Transverse colon (tissue), 4 donors: Measurements from ENCODE around the gene TPRKB.

Experiments
- CTCF ChIP-seq, 5 experiments: fragments of 200-600 bp in 3 of 5; fragments of 450-650 bp in 2 of 5; sonication (generic) in 3 of 5; IDR thresholded peaks; 1 replicate in 2 of 5; 2 replicates in 3 of 5; pipeline ENCODE4 v1.5.1; 2016 to 2017; ENCODE audit warnings: antibody characterized with exemption in 5 of 5, inconsistent platforms in 3 of 5, mild to moderate bottlenecking in 2 of 5, moderate library complexity in 1 of 5
- POLR2A ChIP-seq: fragments of 450-650 bp; IDR thresholded peaks from one replicate; pipeline ENCODE4 v1.6.1; 2016; ENCODE audit warnings: antibody characterized with exemption, mild to moderate bottlenecking, moderate library complexity
- POLR2AphosphoS5 ChIP-seq, 3 donors: sonication (generic); formaldehyde crosslinking; IDR thresholded peaks; one replicate each; pipeline ENCODE4 v1.6.1; 2016; ENCODE audit warnings: antibody characterized with exemption in 3 of 3

DNA sequence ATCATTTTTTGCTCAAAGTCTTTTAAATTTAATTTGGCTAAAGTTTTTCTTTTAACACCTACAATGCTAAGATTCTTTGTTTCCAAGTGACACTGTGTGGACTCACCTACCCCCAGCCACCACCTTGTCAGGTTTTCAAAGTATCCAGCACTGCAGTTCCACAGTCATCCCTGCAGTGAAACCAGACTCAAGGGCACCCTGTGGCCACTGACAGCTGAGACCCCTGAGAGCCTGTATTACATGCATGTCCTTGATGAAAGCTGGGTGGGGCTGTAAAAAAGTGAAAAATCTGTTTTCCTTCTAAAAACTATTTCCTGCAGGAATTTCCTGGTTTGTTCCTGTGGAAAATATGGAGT, 19.9 kb downstream of the TPRKB start:
- TF ChIP-seq CTCF (IDR thresholded peaks at IDR 0.05), result no peak
- TF ChIP-seq POLR2AphosphoS5 (IDR thresholded peaks at IDR 0.05), result no peak
- no peak for TF ChIP-seq POLR2A
